Right lobe of liver (tissue), 4 donors: Measurements from ENCODE around the gene ANP32A.

Experiments
- POLR2A ChIP-seq: fragments of 450-650 bp; IDR thresholded peaks from one replicate; pipeline ENCODE4 v1.6.1; 2017; ENCODE audit warnings: antibody characterized with exemption, mild to moderate bottlenecking
- TF ChIP-seq, protein P1 (sequence below), 4 donors: fragments of 200-600 bp in 3 of 4; fragments of 450-650 bp in 1 of 4; IDR thresholded peaks; one replicate each; pipeline versions ENCODE4 v1.5.1 to v1.8.0; 2016 to 2022; ENCODE audit warnings: antibody characterized with exemption in 4 of 4, mild to moderate bottlenecking in 2 of 4
- donor health status: DM: no; HTN: no; CAD: no.
- donor health status: DM: no; HTN: no; CAD: no.
- donor health status: DM: no; HTN: yes; CAD: no.

DNA sequence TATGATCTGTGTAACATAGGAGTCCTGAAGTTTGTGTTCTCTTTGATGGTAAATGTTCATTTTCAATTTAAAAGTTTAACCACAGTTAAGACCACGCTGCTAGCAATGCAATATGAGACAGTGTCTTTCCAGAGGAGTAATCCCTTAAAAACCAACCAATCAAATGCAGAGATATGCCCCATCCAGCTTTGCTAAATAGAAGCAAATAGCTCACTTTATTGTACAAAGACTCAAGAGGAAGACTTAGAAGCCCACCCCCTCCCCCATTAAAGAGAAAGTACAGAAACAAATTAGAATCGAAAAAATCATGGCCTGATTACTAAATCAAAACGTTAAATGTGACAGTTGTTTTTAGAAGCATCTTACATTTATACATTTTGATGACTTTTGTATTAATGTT, 2.1 kb upstream of the ANP32A start:
- TF ChIP-seq, protein P1, sequence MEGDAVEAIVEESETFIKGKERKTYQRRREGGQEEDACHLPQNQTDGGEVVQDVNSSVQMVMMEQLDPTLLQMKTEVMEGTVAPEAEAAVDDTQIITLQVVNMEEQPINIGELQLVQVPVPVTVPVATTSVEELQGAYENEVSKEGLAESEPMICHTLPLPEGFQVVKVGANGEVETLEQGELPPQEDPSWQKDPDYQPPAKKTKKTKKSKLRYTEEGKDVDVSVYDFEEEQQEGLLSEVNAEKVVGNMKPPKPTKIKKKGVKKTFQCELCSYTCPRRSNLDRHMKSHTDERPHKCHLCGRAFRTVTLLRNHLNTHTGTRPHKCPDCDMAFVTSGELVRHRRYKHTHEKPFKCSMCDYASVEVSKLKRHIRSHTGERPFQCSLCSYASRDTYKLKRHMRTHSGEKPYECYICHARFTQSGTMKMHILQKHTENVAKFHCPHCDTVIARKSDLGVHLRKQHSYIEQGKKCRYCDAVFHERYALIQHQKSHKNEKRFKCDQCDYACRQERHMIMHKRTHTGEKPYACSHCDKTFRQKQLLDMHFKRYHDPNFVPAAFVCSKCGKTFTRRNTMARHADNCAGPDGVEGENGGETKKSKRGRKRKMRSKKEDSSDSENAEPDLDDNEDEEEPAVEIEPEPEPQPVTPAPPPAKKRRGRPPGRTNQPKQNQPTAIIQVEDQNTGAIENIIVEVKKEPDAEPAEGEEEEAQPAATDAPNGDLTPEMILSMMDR (IDR thresholded peaks at IDR 0.05) = no peak
- no peak for TF ChIP-seq POLR2A
